GM10847 (cell line): Measurements from ENCODE around the gene FITM1.

Experiments used
- POLR2A ChIP-seq: IDR thresholded peaks from 2 replicates; pipeline ENCODE4 v1.6.1; 2011; ENCODE audit not compliant: insufficient read length; ENCODE audit errors: extremely low read depth

The FITM1 gene

DNA sequence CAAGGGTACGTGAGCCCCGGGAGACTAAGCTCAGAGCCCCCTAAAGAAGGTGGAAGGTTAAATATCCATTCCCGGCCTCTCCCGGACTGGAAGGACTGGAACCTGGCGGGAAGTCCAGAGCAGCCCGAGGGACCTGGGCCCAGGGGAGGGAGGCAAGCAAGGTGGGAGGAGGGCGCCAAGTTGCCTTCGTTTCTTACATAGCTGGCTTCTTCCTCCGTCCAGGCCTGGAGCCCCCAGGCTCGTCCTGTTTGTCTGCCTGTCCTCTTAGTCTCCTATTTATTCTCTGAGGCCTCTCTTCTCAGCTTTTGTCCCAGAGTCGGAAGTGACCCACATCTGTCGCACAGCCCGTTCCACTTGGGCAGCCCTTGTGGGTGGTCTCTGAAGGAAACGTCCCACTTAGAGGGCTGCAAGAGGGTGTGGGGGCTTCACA is 35.6 kb upstream of the FITM1 start:
- TF ChIP-seq POLR2A: no peak

DNA sequence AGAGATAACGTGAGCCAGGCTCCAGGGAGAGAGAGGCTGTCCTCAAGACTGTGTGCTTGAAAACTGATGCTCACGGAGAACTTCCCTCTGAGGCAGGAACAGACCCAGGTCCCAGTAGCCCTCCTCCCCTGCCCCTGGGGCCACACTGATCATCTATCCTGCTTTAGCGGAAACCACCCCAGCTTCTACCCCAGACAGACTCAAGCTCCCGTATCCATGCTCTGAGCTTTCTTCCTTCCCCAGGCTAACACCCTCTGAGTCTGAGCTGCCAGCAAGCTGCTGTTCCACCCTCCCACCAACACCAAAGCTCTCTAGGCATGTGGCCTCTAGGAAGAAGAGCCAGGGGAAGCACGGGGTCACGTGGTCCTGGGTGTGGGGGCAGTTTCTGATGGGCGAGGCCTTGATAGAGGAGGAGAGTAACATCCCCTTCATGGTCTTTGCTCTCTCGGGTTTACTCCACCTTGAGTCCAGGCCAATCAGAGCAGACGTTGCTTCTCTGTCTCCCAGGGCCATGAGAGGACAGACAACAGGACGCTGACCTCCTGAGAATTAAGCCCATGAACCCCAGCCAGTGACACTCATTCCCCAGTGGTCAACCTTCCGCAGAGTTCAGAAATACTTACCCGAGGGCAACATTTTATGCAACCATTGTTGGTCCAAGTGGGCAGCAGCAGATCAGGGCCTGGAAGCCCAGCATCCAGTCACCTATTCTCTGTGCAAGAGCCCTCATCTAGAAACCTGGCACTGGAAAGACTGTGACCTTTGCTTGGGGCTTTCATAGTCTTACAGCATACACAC is 35.0 kb upstream of the FITM1 start:
- TF ChIP-seq POLR2A: peak; percentile 92

DNA sequence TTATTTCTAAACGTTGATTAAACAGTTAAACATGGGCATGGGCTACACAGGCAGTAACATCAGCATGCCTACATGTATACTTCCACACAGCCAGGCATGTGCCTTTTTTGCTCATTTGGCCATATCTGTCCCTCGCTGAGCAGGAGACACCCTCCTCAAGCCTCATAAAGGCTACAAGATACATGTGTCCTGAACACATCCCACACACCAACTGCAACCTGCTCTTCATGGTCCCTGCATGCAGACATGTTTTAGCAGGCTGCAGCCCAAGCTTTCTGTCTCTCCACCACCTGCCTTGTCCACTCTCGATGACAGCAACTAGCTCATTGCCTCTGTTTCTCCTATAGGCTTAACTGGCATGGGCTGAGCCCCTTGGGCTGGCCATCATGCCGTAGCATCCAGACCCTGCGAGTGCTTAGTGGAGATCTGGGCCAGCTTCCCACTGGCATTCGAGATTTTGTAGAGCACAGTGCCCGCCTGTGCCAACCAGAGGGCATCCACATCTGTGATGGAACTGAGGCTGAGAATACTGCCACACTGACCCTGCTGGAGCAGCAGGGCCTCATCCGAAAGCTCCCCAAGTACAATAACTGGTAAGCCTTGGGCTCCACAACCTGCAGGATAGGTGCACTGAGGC is 33.8 kb upstream of the FITM1 start:
- no peak for TF ChIP-seq POLR2A

DNA sequence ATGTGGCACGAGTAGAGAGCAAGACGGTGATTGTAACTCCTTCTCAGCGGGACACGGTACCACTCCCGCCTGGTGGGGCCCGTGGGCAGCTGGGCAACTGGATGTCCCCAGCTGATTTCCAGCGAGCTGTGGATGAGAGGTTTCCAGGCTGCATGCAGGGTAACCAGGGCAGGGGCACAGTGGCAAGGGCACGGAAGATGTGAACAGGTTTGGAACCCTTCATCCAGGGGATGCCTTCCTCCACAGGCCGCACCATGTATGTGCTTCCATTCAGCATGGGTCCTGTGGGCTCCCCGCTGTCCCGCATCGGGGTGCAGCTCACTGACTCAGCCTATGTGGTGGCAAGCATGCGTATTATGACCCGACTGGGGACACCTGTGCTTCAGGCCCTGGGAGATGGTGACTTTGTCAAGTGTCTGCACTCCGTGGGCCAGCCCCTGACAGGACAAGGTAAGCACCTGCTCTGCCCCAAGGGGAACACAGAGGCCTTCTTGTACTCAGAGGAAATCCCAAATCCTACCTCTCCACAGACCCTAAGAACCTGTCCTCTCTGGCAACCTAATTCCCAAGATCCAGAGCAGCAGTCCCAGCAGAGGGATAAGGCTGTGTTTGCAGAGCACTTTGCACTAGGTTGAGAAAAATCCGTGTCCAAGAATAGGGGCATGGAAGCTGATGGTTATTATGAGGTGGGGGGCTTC is 32.1 kb upstream of the FITM1 start:
- TF ChIP-seq POLR2A: no peak

DNA sequence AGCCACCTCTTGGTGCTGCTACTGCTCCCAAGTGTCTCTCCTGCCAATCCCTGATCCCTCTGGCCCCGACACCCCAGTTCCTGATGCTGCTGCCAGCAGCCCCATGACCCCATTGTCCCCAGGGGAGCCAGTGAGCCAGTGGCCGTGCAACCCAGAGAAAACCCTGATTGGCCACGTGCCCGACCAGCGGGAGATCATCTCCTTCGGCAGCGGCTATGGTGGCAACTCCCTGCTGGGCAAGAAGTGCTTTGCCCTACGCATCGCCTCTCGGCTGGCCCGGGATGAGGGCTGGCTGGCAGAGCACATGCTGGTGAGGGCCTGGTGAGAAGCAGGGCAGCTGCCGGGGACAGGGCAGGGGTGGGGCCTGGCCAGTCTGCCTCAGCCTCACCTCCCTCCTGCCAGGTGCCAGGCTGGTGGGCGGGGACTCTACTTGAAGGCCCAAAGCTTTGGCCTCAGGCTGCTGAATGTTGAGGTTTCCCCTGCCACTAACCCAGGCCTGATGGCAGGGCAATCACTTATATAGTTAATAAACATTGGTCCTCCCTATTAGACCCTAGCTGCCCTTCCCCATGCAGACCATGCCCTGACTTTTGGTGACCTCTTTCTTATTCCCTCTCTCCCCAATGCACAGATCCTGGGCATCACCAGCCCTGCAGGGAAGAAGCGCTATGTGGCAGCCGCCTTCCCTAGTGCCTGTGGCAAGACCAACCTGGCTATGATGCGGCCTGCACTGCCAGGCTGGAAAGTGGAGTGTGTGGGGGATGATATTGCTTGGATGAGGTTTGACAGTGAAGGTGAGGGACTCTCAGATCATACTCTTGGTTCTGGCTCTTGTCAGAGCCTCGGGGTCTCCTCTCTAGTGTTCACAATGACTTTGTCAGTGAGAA is 31.3 kb upstream of the FITM1 start:
- no peak for TF ChIP-seq POLR2A

DNA sequence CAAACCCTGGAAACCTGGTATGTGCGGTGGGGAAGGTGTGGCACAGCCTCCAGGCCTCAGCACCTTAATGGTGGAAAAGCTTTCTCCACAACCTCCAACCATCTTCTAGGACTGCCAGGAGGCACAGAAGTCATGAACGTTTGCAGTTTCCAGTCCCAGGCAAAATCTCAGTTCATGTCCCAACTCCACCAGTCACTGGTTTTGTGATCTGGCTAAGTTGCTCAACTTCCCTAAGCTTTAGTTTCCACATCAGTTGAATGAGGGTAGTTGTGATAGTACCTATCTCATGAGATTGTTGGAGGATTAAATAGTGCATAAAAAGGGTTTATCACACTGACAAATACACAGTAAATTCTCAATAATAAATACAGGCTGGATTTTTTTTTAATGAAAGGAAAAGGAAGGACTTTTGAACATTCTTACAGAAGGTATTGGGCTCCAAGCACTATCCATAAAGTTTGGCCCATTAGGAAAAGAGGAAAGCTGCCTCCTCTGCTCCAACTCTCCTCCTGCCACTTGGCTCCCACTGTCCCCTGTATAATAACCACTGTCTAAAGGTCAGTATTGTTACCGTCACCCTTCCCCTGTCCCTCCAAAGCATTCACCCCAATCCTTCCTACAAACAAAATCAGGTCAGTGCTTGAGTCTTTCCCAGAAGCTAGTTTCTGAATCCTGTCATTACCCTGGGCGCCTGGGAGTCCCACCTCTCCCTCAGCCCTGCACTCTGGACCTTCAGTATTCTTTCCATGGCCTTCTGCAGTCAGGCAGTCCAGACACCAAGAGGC is 30.1 kb upstream of the FITM1 start:
- no peak for TF ChIP-seq POLR2A

DNA sequence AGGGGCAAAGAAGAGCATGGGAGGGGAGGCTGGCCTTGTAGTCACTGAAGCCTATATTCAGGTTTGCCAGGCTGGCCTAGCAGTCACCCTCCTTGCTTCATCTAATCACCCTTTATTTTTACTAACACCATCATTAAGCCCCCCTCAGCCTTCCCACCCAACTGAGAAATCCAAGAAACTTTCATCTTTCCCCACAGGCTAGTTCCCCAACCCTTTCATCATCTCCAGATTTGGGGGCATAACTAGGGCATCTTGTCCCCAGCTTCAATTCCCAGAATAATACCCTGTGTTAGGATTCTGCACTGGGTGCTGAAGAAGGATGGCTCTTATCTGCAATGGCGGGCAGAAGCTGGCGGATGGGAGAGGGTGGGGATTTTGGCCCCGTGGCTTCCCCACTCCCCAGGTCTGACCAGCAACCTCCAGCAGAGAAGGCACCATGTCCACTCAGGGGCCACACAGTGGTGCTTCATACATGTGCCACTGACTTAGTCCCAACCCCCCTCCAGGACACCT is 29.4 kb upstream of the FITM1 start:
- no peak for TF ChIP-seq POLR2A

DNA sequence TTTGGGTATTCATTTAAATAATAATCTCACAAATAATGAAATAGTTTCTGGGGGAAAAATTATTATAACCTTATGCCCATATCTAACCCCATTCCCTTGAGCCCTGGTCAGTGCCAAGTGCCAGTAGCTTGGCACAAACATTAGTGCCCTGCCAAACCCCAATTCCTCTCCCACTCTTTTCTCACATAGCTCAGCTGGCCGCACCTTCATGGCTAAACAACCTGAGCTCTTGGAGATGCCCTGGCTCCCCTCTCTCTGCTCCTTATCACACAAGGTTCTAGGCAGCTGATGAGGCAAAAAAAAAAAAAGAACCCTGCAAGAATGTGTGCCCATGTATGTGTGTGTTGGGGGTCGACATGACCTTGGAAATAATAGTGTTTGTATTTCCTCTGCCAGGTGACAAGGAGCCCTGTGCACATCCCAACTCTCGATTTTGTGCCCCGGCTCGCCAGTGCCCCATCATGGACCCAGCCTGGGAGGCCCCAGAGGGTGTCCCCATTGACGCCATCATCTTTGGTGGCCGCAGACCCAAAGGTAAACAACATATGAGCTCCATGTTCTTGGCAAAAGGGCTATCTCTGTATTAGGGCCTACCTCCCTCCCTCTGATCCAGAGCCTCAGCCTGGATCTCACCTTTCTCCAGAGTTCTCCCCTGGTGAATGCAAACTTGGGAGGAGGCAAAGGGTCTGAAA is 28.0 kb upstream of the FITM1 start:
- TF ChIP-seq POLR2A: no peak

DNA sequence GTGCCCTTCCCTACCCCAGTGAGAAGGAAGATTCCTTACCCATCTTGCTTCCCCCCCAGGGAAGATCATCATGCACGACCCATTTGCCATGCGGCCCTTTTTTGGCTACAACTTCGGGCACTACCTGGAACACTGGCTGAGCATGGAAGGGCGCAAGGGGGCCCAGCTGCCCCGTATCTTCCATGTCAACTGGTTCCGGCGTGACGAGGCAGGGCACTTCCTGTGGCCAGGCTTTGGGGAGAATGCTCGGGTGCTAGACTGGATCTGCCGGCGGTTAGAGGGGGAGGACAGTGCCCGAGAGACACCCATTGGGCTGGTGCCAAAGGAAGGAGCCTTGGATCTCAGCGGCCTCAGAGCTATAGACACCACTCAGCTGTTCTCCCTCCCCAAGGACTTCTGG is 27.0 kb upstream of the FITM1 start:
- no peak for TF ChIP-seq POLR2A

DNA sequence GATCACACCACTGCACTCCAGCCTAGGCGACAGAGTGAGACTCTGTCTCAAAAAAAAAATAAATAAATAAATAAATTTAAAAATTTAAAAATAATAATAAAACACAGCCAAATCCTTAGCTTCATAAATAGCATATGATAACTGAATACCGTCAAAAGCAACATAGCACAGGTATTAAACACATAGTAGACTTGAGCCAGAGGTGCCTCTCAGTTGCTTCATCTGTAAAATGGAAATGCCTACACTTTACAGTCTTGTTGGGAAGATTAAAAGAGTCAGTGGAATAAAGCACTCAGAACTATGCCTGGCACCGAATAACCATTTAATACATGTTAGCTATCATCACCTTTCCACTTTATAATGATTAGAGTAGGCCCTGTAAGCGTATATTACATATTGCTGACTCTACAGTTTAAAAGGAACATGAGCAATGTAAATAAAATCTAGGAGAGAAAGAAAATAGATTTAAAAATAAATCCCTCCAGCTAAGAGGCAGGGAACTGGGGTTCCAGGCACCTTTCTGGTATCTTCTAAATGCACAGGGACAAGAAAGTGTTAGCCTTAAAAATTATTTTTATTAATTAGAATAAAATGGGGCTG is 23.7 kb upstream of the FITM1 start:
- no peak for TF ChIP-seq POLR2A

DNA sequence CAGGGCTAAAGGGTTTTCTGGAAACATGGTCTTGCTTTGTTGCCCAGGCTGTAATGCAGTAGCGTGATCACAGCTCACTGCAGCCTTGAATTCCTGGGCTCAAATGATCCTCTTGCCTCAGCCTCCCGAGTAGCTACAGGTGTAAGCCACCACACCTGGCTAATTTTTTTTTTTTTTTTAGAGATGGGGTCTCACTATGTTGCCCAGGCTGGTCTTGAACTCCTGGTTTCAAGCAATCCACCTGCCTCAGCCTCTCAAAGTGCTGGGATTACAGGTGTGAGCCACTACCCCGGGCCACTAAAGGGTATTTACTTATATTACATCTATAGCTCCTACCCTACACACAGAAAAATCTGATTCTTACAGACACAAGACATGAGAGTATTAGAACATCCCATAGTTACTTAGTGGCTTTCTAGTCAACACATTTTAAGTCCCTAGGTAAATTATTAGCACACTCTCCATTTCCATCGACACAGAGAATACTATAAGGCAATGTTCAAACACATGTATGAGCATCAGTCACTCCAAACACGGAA is 22.1 kb upstream of the FITM1 start:
- TF ChIP-seq POLR2A: no peak

DNA sequence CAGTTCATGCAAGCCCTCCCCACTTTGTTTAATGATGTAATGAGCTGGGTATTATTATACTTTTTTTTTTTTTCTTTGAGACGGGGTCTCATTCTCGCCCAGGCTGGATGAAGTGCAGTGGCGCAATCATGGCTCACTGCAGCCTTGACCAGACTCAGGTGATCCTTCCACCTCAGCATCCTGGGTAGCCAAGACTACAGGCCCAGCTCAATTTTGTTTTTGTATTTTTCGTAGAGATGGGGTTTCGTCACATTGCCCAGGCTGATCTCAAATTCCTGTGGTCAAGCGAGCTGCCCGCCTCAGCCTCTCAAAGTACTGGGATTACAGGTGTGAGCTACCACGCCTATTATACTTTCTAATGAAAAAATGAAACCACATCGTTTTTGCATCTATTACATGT is 20.4 kb upstream of the FITM1 start:
- no peak for TF ChIP-seq POLR2A

DNA sequence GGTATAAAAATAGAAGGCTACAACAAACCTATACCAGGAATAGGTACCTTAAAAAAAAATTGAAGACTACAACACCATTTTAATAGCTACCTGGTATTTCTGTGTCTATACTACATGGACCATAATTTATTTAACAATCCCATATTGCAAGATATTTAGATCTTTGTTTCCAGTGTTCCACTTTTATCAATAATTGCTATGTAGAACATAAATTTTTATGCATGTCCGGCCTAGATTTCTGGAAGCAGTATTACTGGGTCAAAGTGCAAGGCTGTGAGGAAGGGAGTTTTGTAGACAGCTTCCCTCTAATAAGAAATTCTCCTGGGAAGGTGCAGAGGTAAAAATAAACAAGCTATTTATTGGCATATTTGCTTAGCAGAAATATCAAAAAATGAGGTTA is 19.9 kb upstream of the FITM1 start:
- TF ChIP-seq POLR2A: no peak

DNA sequence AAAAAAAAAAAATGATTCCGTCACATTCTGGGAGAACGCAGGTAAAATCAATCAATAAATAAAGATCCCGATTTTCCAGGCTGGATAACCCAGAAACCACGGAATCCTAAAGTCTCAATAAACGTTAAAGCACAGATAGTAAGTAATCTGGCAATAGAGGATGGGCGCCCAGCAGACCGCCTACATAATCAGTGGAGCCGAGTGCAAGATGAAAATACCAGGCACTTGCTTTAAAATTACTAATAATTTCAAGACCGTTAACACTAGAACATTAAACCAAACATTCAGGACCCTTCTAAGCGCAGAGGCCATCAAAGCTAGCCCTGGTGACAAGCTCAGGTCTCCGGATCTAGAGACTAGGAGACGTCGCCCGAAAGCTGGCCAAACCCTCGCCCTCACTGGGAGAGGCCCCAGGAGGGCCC is 17.1 kb upstream of the FITM1 start:
- TF ChIP-seq POLR2A: no peak
